T-helper 2 cell treated with Interferon-gamma antibody and Interleukin-4, amounts not matched to agents 5 μg/mL and 100 μg/mL, for 36 hours (primary cell): ENCODE results near the gene PARVA.

Experiments
- DNase-seq: peaks from one replicate; pipeline ENCODE4 v3.0.0; 2021; ENCODE audit warnings: low spot score
- H3K27ac Mint-ChIP-seq: one replicate; pipeline ENCODE4 v1.8.0; 2021; ENCODE audit warnings: mild to moderate bottlenecking, mixed read lengths
- H3K27me3 Mint-ChIP-seq: one replicate; pipeline ENCODE4 v1.8.0; 2021; ENCODE audit warnings: low read depth, mixed read lengths
- H3K36me3 Mint-ChIP-seq: one replicate; pipeline ENCODE4 v1.8.0; 2021; ENCODE audit warnings: low read depth, mixed read lengths
- H3K4me1 Mint-ChIP-seq: one replicate; pipeline ENCODE4 v1.8.0; 2021; ENCODE audit warnings: low read depth, mixed read lengths
- H3K4me3 Mint-ChIP-seq: one replicate; pipeline ENCODE4 v1.8.0; 2022; ENCODE audit warnings: mild to moderate bottlenecking, moderate library complexity, mixed read lengths
- H3K9me3 Mint-ChIP-seq: one replicate; pipeline ENCODE4 v1.8.0; 2021; ENCODE audit warnings: mixed read lengths

PARVA gene

DNA sequence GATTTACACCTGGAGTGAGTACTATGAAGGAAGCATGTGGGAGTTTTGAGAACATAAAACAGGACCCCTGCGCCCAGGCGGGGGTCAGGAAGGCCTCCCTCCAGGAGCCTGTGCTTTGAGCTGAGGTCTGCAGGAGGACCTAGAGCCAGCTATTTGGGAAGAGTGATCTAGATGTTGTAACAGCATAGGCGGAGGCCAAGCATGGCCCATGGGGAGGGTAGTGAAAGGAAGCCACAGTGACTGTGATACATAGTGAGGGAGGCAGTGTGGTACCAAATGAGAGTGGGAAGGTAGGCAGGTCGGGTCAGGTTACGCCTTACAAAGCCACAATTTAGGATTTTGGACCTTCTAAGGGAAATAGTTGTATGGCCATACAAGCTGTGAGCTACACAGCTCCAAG lies 147.5 kb downstream of the PARVA start:
- Mint-ChIP-seq H3K9me3 (no peaks in the 10 kb centered on the region), H3K4me3 (no peak overlapping the region), H3K27ac (no peak overlapping the region), H3K36me3 (no peaks in the 10 kb centered on the region), H3K27me3 (peaks cover 3% of the 10 kb centered on the region), H3K4me1 (no peaks in the 10 kb centered on the region)
- no peak for DNase-seq

GRCh38 chr11:12525466-12526055 lies 148.2 kb downstream of the PARVA start:
- H3K27ac Mint-ChIP-seq: no peak overlapping the region
- no peaks in the 10 kb centered on the region for H3K36me3 Mint-ChIP-seq
- H3K4me1 Mint-ChIP-seq: no peaks in the 10 kb centered on the region
- no peaks in the 10 kb centered on the region for H3K9me3 Mint-ChIP-seq
- DNase-seq: no peak
- no peak overlapping the region for H3K4me3 Mint-ChIP-seq
- H3K27me3 Mint-ChIP-seq: peaks cover 3% of the 10 kb centered on the region

- no peaks in the 10 kb centered on the region for H3K9me3 Mint-ChIP-seq
- DNase-seq: no peak
- no peak overlapping the region for H3K27ac Mint-ChIP-seq
- H3K36me3 Mint-ChIP-seq: no peaks in the 10 kb centered on the region
- H3K4me3 Mint-ChIP-seq: no peak overlapping the region
- H3K27me3 Mint-ChIP-seq: peaks cover 3% of the 10 kb centered on the region
- no peaks in the 10 kb centered on the region for H3K4me1 Mint-ChIP-seq
These were observed 149.4 kb downstream of the PARVA start for GRCh38 chr11:12526789-12527188.

DNA sequence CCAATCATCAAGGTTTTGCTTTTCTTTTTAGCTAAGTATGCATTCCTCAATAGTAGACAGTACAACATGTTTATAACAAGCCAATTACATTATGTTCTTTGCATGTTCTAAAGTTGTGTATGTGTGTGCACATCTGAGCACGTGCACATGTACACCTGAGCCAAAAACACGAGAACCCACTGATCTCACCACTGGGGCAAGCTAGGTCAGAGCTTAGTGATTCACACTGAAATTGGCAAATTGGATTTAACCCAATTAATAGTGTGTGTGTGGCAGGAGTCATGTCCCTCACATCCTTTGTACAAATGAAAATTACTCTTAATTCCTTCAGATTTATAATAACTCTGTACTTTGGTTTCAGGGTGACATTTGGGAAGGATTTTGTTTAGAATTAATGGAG lies 151.1 kb downstream of the PARVA start:
- Mint-ChIP-seq H3K36me3 (no peaks in the 10 kb centered on the region), H3K4me3 (no peak overlapping the region), H3K4me1 (no peaks in the 10 kb centered on the region), H3K27me3 (peaks cover 3% of the 10 kb centered on the region), H3K27ac (no peak overlapping the region), H3K9me3 (no peaks in the 10 kb centered on the region)
- no peak for DNase-seq

DNA sequence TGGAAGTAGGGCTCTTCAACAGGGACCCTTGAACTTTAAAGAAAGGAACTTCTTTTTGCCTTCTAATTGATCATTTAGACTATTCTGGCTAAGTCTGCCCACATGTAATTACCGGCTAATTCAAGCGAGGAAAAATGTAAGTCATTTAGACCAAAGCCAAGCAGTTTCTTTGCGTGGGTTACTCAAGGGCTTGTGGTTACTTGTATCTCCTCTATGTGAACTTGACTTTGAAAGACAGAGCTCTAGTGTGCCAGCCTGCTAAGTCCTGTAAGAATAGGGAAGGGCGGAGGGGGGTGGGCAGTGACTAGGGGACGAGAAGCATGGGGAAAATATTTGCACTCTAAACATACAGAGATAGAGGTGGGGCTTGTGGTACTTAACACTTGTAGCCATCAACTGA lies 151.7 kb downstream of the PARVA start:
- H3K27me3 Mint-ChIP-seq: peaks cover 3% of the 10 kb centered on the region
- H3K36me3 Mint-ChIP-seq: no peaks in the 10 kb centered on the region
- H3K27ac Mint-ChIP-seq: no peak overlapping the region
- H3K4me1 Mint-ChIP-seq: no peaks in the 10 kb centered on the region
- H3K9me3 Mint-ChIP-seq: no peaks in the 10 kb centered on the region
- DNase-seq: no peak
- H3K4me3 Mint-ChIP-seq: no peak overlapping the region

DNA sequence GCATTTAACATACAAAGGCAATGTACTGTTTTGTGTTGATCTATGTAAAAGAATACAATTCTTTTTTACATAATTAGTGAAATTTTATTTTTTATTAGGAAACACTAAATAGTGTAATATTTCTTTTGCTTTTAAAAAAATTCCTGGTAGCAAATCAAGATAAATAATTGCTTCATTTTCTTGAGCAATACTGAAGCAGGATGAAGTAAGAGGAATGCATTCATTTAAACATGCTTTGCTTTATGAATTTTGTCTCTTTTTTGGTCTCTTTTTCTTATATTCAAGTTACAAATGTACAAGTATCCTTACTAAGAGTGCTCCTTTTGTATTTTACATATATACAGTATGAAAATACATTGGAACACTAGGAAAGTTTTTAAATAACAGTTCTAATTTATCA lies 152.4 kb downstream of the PARVA start:
- DNase-seq: no peak
- no peaks in the 10 kb centered on the region for H3K9me3 Mint-ChIP-seq
- H3K4me3 Mint-ChIP-seq: no peak overlapping the region
- peaks cover 3% of the 10 kb centered on the region for H3K27me3 Mint-ChIP-seq
- H3K4me1 Mint-ChIP-seq: no peaks in the 10 kb centered on the region
- H3K27ac Mint-ChIP-seq: no peak overlapping the region
- no peaks in the 10 kb centered on the region for H3K36me3 Mint-ChIP-seq

DNA sequence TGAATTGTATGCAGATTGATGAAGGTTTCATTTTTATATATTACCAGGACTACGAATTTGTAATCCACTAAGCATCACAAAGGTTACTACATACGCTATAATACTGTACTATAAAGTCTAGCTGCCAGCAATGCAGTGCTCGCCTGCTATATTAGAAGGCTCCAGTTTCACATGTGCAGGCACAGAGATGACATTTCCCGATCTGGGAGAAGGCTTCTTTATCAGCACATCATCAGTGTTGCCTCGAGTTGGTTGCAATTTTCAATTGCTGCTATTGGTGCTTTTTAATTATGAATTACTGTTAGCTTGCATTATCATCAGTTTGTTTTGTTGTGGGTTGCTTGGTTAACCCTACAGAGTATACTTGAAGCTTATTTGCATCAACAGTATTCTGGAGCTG lies 153.6 kb downstream of the PARVA start:
- H3K9me3 Mint-ChIP-seq: no peaks in the 10 kb centered on the region
- H3K4me1 Mint-ChIP-seq: no peaks in the 10 kb centered on the region
- no peak for DNase-seq
- H3K27me3 Mint-ChIP-seq: peaks cover 3% of the 10 kb centered on the region
- no peak overlapping the region for H3K4me3 Mint-ChIP-seq
- H3K27ac Mint-ChIP-seq: no peak overlapping the region
- H3K36me3 Mint-ChIP-seq: no peaks in the 10 kb centered on the region

DNA sequence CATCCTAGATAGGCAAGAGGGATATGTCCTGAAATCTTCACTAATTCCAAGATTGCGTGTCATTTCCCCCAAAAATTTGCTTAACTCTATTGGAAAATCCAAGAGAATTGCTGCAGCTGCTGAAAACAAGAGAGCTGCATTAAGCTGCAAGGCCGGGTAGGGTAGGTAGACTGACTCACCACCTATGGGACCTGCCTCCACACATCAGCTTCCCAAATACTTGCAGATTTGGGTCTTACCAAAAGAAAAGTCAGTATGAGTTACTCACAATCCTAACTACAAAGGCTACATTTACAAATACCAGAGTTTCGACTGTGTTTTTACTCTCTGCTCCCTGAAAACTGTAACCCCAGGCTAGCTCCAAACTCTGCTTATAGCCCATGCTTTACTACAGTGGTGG lies 154.3 kb downstream of the PARVA start:
- no peaks in the 10 kb centered on the region for H3K4me1 Mint-ChIP-seq

GRCh38 chr11:12532580-12532979 lies 155.2 kb downstream of the PARVA start:
- DNase-seq: no peak
- H3K9me3 Mint-ChIP-seq: no peaks in the 10 kb centered on the region
- H3K27me3 Mint-ChIP-seq: peaks cover 7% of the 10 kb centered on the region
- H3K4me3 Mint-ChIP-seq: no peak overlapping the region
- H3K4me1 Mint-ChIP-seq: no peaks in the 10 kb centered on the region
- no peaks in the 10 kb centered on the region for H3K36me3 Mint-ChIP-seq
- H3K27ac Mint-ChIP-seq: no peak overlapping the region

More for the DNA sequence above, 154.3 kb downstream of the PARVA start:
- no peak for DNase-seq
- Mint-ChIP-seq H3K4me3 (no peak overlapping the region), H3K27ac (no peak overlapping the region), H3K9me3 (no peaks in the 10 kb centered on the region), H3K27me3 (peaks cover 7% of the 10 kb centered on the region), H3K36me3 (no peaks in the 10 kb centered on the region)

- DNase-seq: no peak
- H3K4me3 Mint-ChIP-seq: no peak overlapping the region
- H3K4me1 Mint-ChIP-seq: no peaks in the 10 kb centered on the region
- no peak overlapping the region for H3K27ac Mint-ChIP-seq
- no peaks in the 10 kb centered on the region for H3K9me3 Mint-ChIP-seq
- peaks cover 4% of the 10 kb centered on the region for H3K27me3 Mint-ChIP-seq
- H3K36me3 Mint-ChIP-seq: no peaks in the 10 kb centered on the region
These were observed 157.2 kb downstream of the PARVA start for GRCh38 chr11:12534549-12534948.

- Mint-ChIP-seq H3K4me3 (no peak overlapping the region), H3K4me1 (no peaks in the 10 kb centered on the region), H3K9me3 (no peaks in the 10 kb centered on the region), H3K27ac (no peak overlapping the region), H3K27me3 (peaks cover 4% of the 10 kb centered on the region), H3K36me3 (no peaks in the 10 kb centered on the region)
- DNase-seq: no peak
These were observed 157.9 kb downstream of the PARVA start for GRCh38 chr11:12535321-12535720.

- no peak for DNase-seq
- Mint-ChIP-seq H3K4me3 (no peak overlapping the region), H3K27ac (no peak overlapping the region), H3K36me3 (no peaks in the 10 kb centered on the region), H3K4me1 (no peaks in the 10 kb centered on the region), H3K27me3 (peaks cover 4% of the 10 kb centered on the region), H3K9me3 (no peaks in the 10 kb centered on the region)
These were observed 159.2 kb downstream of the PARVA start for GRCh38 chr11:12536566-12536965.

GRCh38 chr11:12537778-12538401 lies 160.5 kb downstream of the PARVA start:
- Mint-ChIP-seq H3K4me3 (no peak overlapping the region), H3K27me3 (peaks cover 4% of the 10 kb centered on the region), H3K36me3 (no peaks in the 10 kb centered on the region), H3K4me1 (no peaks in the 10 kb centered on the region), H3K27ac (no peak overlapping the region), H3K9me3 (no peaks in the 10 kb centered on the region)
- DNase-seq: no peak

DNA sequence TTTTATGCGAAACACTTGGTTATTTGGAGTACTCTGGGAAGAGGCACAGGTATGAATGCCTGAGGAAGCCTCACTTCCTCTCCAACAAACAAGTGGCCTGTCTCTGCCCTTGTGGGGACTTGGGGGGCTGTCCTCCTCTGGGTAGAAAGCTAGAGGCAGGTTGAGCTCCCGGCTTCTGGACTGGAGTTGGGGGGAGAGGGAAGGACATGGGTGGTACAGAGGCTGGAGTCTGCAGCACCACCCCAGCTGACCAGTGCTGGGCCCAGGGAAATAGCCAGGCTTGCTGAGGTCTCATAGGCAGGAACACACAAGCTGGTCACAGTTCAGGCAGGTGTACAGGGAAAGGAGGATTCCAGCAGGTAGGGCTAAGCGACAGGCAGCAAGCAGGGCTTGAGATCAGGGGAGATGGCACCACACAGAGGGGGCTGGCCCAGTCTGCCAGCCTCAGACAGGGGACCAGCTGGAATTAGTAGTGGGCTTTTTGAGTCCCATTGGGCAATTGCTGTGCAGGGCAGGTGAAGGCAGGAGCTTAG lies 161.6 kb downstream of the PARVA start:
- no peaks in the 10 kb centered on the region for H3K4me1 Mint-ChIP-seq
- no peak overlapping the region for H3K4me3 Mint-ChIP-seq
- no peaks in the 10 kb centered on the region for H3K9me3 Mint-ChIP-seq
- no peak for DNase-seq
- H3K27me3 Mint-ChIP-seq: peaks cover 4% of the 10 kb centered on the region
- H3K27ac Mint-ChIP-seq: no peak overlapping the region
- H3K36me3 Mint-ChIP-seq: no peaks in the 10 kb centered on the region

DNA sequence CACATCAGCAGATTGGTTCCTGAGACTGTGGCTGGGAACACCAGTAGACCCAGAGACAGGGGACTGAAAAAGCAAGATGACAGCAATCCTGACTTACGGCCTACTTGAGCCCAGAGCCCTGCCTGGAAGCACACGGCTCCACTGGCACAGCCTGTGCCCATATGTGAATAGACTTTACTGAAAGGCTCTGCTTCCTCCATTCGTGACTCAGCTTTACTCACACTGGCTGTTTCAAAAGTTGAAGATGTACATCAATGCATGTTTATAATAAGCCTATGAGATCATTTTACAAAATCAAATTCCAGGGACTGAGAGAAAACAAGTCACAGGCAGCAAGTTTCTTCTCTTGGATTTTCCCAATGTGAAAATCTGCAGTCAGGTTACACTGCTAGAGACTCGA lies 162.2 kb downstream of the PARVA start:
- no peaks in the 10 kb centered on the region for H3K36me3 Mint-ChIP-seq
- H3K4me1 Mint-ChIP-seq: no peaks in the 10 kb centered on the region
- H3K9me3 Mint-ChIP-seq: no peaks in the 10 kb centered on the region
- DNase-seq: no peak
- peaks cover 4% of the 10 kb centered on the region for H3K27me3 Mint-ChIP-seq
- H3K27ac Mint-ChIP-seq: no peak overlapping the region
- no peak overlapping the region for H3K4me3 Mint-ChIP-seq
